HG03039 (cell line): ENCODE measurements around the gene ZNF764.
"Not testable (repeated sequence)": the region's sequence is repeated elsewhere in the genome, so short reads cannot be mapped to it uniquely, and the experiment has no call there.

Experiments
- ATAC-seq: cut with Tn5 transposase; IDR thresholded peaks from one replicate; pipeline ENCODE4 v1.9.1; 2021; ENCODE audit warnings: mild to moderate bottlenecking, moderate library complexity; ENCODE audit not compliant: unreplicated experiment

ZNF764 gene

DNA sequence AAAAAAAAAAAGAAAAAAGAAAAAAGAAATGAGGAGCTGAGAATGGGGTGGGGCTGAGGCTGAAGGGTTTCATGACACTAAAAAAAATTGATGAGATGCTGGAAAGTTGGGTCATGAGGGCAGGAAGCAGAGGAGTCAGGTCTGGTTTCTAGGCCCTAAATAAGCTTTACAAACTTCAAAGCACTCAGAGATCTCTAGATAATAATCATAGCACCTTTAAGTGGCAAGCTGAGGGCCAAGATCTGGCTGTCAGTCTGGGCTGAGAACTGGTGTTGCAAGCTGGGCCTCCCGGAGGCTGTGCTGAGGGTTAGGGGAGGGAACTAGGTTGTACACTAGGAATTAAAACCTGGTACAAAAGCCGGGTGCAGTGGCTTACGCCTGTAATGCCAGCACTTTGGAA is 6.4 kb downstream of the ZNF764 start:
- no peak for ATAC-seq

GRCh38 chr16:30548416-30549253 is 9.5 kb downstream of the ZNF764 start:
- no peak for ATAC-seq

DNA sequence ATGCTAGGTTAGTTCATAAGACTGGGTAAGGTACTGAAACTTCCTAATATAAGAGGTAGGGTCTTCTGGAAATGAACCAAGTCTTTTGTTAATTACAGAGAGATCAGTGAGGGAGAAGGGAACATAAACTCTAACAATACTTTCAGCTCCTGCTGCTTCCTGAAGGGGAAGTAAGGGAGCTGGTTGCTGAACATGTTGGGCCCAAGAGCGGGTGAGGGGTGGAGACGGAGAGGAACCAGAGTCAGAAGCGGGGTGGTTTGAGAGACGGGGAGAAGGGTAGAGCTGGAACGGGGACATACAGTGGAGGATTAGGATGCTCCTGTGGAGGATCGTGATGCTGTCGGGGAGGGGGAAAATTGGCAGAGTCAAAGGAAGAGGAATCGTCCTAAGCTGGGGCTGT is 12.1 kb downstream of the ZNF764 start:
- no peak for ATAC-seq

DNA sequence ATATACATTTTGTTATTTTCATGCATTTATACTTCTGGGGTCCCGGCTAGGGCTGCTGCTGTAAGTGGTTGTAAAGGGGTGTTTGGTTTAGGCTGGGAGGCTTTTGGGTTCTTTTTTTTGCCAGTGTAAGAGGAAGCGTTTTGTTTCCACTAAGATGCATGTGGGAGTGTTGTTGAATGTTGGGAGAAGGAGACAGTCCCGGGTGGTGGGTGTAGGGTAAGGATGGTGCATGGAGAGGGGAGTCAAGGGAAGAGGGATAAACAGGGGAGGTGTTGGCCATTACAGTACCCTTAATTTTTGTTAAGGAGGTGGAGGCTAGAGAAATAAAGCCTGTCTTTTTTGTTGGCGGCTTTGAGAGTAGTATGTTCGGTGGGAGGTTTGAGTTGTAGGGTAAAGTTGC is 15.1 kb downstream of the ZNF764 start:
- ATAC-seq: no peak

GRCh38 chr16:30541502-30542329 is 16.5 kb downstream of the ZNF764 start:
- ATAC-seq: no peak

GRCh38 chr16:30540916-30541464 is 17.2 kb downstream of the ZNF764 start:
- not testable (repeated sequence) for ATAC-seq

DNA sequence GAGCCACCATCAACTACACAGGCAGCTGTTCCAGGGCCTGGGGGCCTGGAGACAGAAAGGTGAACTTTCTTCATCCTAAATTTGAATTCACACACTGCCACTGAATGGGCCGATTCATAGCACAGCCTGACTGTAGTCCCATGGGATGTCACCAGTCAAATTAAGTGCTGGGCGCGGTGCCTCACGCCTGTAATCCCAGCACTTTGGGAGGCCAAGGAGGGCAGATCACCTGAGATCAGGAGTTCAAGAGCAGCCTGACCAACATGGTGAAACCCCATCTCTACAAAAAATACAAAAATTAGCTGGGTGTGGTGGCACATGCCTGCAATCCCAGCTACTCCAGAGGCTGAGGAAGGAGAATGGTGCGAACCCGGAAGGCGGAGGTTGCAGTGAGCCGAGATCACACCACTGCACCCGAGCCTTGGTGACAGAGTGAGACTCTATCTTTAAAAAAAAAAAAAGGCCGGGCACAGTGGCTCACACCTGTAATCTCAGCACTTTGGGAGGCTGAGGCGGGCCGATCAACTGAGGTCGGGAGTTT is 18.1 kb downstream of the ZNF764 start:
- not testable (repeated sequence) for ATAC-seq

DNA sequence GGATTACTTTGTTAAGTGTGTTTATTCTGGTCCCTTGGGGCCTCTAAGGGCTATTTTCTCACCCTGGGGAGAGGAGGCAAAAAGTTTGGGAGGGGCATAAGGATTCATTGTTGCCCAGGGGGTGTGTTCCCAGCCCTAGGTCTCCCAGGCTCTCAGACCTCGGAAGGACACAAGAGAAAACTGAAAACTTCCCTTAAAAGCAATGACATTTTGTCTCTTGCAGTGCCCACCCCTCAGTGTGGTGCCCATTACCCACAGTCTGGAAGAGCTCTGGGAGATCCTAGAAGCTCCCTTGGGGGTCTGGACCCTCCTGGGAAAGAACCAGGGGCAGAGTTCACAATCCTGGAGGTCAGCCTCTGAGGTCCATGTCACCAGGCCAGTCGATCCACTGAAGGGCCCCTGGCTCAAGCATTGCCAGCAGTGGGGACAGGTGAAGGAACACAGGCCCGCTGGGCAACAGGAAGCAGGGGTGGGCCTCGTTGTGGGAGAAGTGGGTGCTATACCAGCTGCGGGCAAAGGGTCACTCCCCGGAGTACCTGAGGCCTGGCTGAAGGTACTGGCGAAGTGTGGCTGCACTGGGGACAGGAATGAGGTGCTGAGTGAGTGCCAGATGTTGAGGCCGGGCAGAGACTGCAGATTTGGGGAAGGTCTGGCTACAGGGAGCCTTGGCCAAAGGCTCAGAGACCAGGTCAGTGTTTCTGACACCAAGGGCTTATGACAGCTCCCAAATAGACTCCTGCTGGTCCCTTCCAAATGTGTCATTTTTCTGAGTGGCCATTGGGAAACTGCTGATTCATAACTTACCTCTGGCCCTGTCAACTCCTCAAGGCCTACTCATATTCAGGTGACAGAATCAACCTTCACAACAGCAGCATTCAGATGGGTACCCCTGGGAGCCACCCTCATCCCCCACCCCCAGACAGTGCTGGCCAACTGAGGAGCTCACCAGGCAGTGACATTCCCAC is 18.9 kb downstream of the ZNF764 start:
- no peak for ATAC-seq

GRCh38 chr16:30536391-30537024 is 21.7 kb downstream of the ZNF764 start:
- not testable (repeated sequence) for ATAC-seq

- ATAC-seq: no peak
These were observed 22.4 kb downstream of the ZNF764 start for GRCh38 chr16:30535777-30536190.

GRCh38 chr16:30535106-30535776 is 22.9 kb downstream of the ZNF764 start:
- ATAC-seq: peak; percentile 11

GRCh38 chr16:30534368-30535105 is 23.6 kb downstream of the ZNF764 start, which contains the start of gene ZNF747:
Gene ZNF747 (minus strand): TSS chr16:30534858. CDS start chr16:30534679, 179 bp downstream.
- ATAC-seq: peak; percentile 57

- peak; percentile 20 for ATAC-seq
These were observed 24.3 kb downstream of the ZNF764 start for GRCh38 chr16:30533748-30534367.

- no peak for ATAC-seq
These were observed 25.0 kb downstream of the ZNF764 start for GRCh38 chr16:30533146-30533522.

GRCh38 chr16:30532285-30533145 is 25.7 kb downstream of the ZNF764 start:
- ATAC-seq: no peak

- no peak for ATAC-seq
These were observed 27.8 kb downstream of the ZNF764 start for GRCh38 chr16:30530163-30531037.
